HFFc6 (cell line): Measurements from ENCODE around the gene SMDT1. TPM values are rescaled to one million over a fixed set of nuclear protein-coding genes. Genes with fewer than 3 reads are reported as not detected.
A peak's percentile ranks its signal among the peaks of the same experiment; 100 is the strongest.
"Not testable (repeated sequence)": the region's sequence is repeated elsewhere in the genome, so short reads cannot be mapped to it uniquely, and the experiment has no call there.

ENCODE experiments used
- DNase-seq: peaks from one replicate; pipeline ENCODE4 v3.0.0-alpha.2; 2018
- H3K27ac Mint-ChIP-seq: 2 replicates; pipeline ENCODE4 v1.8.0; 2020; ENCODE audit warnings: mild to moderate bottlenecking, mixed read lengths
- H3K27me3 Mint-ChIP-seq: 2 replicates; pipeline ENCODE4 v1.8.0; 2021; ENCODE audit warnings: mild to moderate bottlenecking, moderate library complexity, mixed read lengths; ENCODE audit not compliant: insufficient read depth
- H3K36me3 Mint-ChIP-seq: 2 replicates; pipeline ENCODE4 v1.8.0; 2021; ENCODE audit warnings: low read depth, mixed read lengths
- H3K4me1 Mint-ChIP-seq: 2 replicates; pipeline ENCODE4 v1.8.0; 2020; ENCODE audit warnings: low read depth, mixed read lengths
- H3K4me3 Mint-ChIP-seq: 2 replicates; pipeline ENCODE4 v1.8.0; 2020; ENCODE audit warnings: mild to moderate bottlenecking, moderate library complexity, mixed read lengths
- H3K9me3 Mint-ChIP-seq: 2 replicates; pipeline ENCODE4 v1.8.0; 2020; ENCODE audit warnings: mild to moderate bottlenecking, mixed read lengths
- total RNA-seq, 6 experiments: library from RNA; stranded (reverse); fragmentation: NEBNext Ultra II Directional; extraction: Animal tissue kit (Norgen Biotek cat#: 25700); gene quantifications; 2 replicates in 1 of 6; 3 replicates in 5 of 6; pipeline ENCODE4 v1.2.3, GENCODE V29; 2021
- TF ChIP-seq, protein P1 (sequence below): fragments of 200-600 bp; sonication (generic); IDR thresholded peaks from 2 replicates; pipeline ENCODE4 v1.5.0; 2021; ENCODE audit warnings: antibody characterized with exemption, mild to moderate bottlenecking

Gene SMDT1
- total RNA-seq, 6 experiments from 2014 or later, result 46.8 to 55.4 (median 51.7) TPM

DNA sequence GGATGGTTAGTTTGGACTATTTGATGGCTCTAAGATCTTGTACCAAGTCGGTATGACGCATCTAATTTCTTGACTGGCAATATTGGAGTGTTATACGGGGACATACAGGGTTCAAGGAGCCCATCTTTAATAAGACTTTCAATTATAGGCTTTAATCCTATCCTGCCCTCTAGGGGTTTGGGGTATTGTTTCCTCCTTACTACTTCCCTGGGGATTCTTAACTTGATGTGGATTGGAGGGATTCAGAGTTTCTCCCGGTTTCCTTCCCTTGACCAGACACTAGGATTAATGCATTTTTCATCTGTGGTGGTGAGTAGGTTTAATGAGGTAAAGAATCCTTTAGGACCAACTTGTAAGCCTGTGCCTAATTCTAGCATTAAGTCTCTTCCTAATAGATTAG is 32.3 kb downstream of the SMDT1 start:
- no peak overlapping the region for H3K4me3 Mint-ChIP-seq
- TF ChIP-seq, protein P1, sequence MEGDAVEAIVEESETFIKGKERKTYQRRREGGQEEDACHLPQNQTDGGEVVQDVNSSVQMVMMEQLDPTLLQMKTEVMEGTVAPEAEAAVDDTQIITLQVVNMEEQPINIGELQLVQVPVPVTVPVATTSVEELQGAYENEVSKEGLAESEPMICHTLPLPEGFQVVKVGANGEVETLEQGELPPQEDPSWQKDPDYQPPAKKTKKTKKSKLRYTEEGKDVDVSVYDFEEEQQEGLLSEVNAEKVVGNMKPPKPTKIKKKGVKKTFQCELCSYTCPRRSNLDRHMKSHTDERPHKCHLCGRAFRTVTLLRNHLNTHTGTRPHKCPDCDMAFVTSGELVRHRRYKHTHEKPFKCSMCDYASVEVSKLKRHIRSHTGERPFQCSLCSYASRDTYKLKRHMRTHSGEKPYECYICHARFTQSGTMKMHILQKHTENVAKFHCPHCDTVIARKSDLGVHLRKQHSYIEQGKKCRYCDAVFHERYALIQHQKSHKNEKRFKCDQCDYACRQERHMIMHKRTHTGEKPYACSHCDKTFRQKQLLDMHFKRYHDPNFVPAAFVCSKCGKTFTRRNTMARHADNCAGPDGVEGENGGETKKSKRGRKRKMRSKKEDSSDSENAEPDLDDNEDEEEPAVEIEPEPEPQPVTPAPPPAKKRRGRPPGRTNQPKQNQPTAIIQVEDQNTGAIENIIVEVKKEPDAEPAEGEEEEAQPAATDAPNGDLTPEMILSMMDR, result peak; percentile 24; the same call in 1 of the 2 replicates
- H3K36me3 Mint-ChIP-seq, result no peaks in the 10 kb centered on the region
- DNase-seq, result no peak
- no peaks in the 10 kb centered on the region for H3K4me1 Mint-ChIP-seq
- H3K27me3 Mint-ChIP-seq, result peaks cover 4% of the 10 kb centered on the region
- no peak overlapping the region for H3K27ac Mint-ChIP-seq
- H3K9me3 Mint-ChIP-seq, result peaks cover 17% of the 10 kb centered on the region

DNA sequence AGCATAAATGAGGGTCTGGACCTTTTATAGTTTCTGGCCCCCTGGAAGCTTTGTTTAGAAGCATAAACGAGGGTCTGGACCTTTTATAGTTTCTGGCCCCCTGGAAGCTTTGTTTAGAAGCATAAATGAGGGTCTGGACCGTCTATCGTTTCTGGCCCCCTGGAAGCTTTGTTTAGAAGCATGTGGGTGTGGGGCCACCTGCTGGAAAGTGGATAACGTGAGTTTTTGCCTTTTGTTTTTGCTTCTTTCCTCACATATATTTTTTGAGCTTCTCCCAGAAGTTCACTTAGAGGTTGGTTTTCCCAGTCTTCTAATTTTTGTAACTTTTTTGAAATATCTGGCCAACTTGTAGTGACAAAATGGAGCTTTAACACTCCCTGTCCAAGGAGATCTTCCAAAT is 33.3 kb downstream of the SMDT1 start:
- peaks cover 17% of the 10 kb centered on the region for H3K9me3 Mint-ChIP-seq
- not testable (repeated sequence) for H3K4me1 Mint-ChIP-seq, H3K27ac Mint-ChIP-seq, DNase-seq, H3K27me3 Mint-ChIP-seq, H3K4me3 Mint-ChIP-seq, H3K36me3 Mint-ChIP-seq
- TF ChIP-seq, protein P1, result 0 out of 2 replicates have a peak, but pooled peaks have one; percentile 13

GRCh38 chr22:42114721-42115120 is 35.2 kb downstream of the SMDT1 start:
- Mint-ChIP-seq H3K9me3 (peaks cover 17% of the 10 kb centered on the region), H3K27ac (no peak overlapping the region), H3K4me3 (no peak overlapping the region), H3K36me3 (no peaks in the 10 kb centered on the region), H3K4me1 (no peaks in the 10 kb centered on the region), H3K27me3 (peaks cover 4% of the 10 kb centered on the region)
- DNase-seq, result peak; percentile 3
- TF ChIP-seq, protein P1, result peak; percentile 64

DNA sequence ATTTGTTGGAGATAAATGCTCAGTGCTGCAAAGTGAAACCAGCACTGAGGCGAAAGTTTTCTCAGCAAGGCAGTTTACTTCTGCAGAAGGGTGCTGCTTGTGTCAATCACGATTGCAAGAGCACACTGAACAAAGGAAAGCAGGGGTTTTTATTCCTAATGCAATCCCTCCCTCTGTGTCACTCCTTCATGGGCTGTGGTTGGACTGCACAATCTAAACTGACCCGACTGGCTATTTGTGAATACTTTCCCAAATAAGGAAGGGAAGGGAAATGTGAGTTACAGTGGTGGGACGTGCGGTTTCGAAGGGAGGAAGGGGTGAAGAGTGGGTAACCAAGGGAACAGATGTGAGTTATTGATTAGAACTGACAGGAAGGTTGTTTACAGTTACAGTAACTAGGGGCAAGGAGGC is 35.9 kb downstream of the SMDT1 start:
- not testable (repeated sequence) for H3K27ac Mint-ChIP-seq, H3K4me3 Mint-ChIP-seq, H3K36me3 Mint-ChIP-seq, DNase-seq, H3K27me3 Mint-ChIP-seq, H3K4me1 Mint-ChIP-seq
- peaks cover 17% of the 10 kb centered on the region for H3K9me3 Mint-ChIP-seq

GRCh38 chr22:42116848-42117424 is 37.4 kb downstream of the SMDT1 start:
- DNase-seq, result no peak
- H3K36me3 Mint-ChIP-seq, result no peaks in the 10 kb centered on the region
- H3K27ac Mint-ChIP-seq, result no peak overlapping the region
- peaks cover 5% of the 10 kb centered on the region for H3K27me3 Mint-ChIP-seq
- H3K9me3 Mint-ChIP-seq, result peaks cover 17% of the 10 kb centered on the region
- H3K4me3 Mint-ChIP-seq, result no peak overlapping the region
- H3K4me1 Mint-ChIP-seq, result no peaks in the 10 kb centered on the region
- TF ChIP-seq, protein P1, result no peak

DNA sequence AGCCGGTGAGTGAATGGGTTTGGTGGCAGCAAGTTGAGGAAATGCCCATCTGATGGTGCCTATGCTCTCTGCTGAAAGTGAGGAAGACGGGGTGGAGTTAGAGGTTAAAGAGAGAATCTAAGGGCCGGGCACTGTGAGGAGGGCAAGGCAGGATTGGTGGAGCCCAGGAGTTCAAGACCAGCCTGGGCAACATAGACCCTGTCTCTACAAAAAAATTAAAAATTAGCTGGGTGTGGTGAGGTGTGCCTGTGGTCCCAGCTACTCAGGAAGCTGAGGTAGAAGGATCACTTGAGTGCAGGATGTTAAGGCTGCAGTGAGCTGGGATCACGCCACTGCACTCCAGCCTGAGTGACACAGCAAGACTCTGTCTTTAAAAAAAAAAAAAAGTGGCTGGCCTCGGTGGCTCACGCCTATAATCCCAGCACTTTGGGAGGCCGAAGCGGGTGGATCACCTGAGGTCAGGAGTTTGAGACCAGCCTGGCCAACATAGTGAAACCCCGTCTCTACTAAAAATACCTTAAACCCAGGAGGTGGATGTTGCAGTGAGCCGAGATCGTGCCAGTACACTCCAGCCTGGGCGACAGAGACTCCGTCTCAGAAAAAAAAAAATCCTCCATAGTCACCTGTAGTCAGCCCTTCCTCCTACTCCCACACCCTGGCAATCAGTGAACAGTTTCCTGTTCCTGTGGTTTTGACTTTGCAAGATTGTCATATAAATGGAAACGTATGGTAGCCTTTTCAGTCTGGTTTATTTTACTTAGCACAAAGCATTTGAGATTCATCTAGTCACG is 40.9 kb downstream of the SMDT1 start:
- not testable (repeated sequence) for H3K27ac Mint-ChIP-seq, H3K9me3 Mint-ChIP-seq, DNase-seq, H3K4me3 Mint-ChIP-seq, H3K4me1 Mint-ChIP-seq, H3K27me3 Mint-ChIP-seq, H3K36me3 Mint-ChIP-seq

- not testable (repeated sequence) for H3K27ac Mint-ChIP-seq, DNase-seq, H3K4me1 Mint-ChIP-seq, H3K4me3 Mint-ChIP-seq, H3K9me3 Mint-ChIP-seq, H3K27me3 Mint-ChIP-seq, H3K36me3 Mint-ChIP-seq
Observed at GRCh38 chr22:42123529-42123928, 44.0 kb downstream of the SMDT1 start.
